ENCODE data around the gene MAP2K5.

GRCh38 chr15:67779549-67780111 lies 237.1 kb downstream of the MAP2K5 start:
- TF ChIP-seq CTCF (IDR thresholded peaks at IDR 0.05) (no peak), POLR2A (IDR thresholded peaks at IDR 0.05) (no peak), EP300 (IDR thresholded peaks at IDR 0.05) (no peak), POLR2AphosphoS5 (IDR thresholded peaks at IDR 0.05) (no peak)
